ENCODE measurements around the gene NFATC1. TPM values are rescaled to one million over a fixed set of nuclear protein-coding genes. Genes with fewer than 3 reads are reported as not detected.
"Not testable (repeated sequence)": the region's sequence is repeated elsewhere in the genome, so short reads cannot be mapped to it uniquely, and the experiment has no call there.

NFATC1 gene
- total and polyA plus RNA-seq, 2 donors = 5.4 to 23.8 TPM

- peak in 2 of 9 donors; percentile 34 to 47 for DNase-seq (ENCODE audit: low read depth in 6 of 9, low spot score in 9 of 9)
- Histone ChIP-seq H3K4me1 (ENCODE audit: control insufficient read depth in 2 of 2, insufficient read depth in 2 of 2, low read length in 2 of 2) (peaks cover 6 to 25% of the 10 kb centered on the region in 2 donors), H3K27ac (ENCODE audit: low read depth in 1 of 2, low read length in 1 of 2) (no peak overlapping the region), H3K4me3 (ENCODE audit: low read length in 2 of 2) (no peak overlapping the region), H3K27me3 (ENCODE audit: control insufficient read depth in 2 of 2, insufficient read depth in 1 of 2, low read length in 1 of 2) (no peaks in the 10 kb centered on the region), H3K9me3 (ENCODE audit: control insufficient read depth in 2 of 2, insufficient read depth in 1 of 2, low read length in 1 of 2) (peaks cover 3 to 24% of the 10 kb centered on the region in 2 donors), H3K36me3 (ENCODE audit: control insufficient read depth in 2 of 2, insufficient read depth in 2 of 2, low read length in 1 of 2) (peaks cover 3 to 30% of the 10 kb centered on the region in 2 donors)
- 89% methylated on average over 25 of the region's 25 CpGs for WGBS
Observed at GRCh38 chr18:79479116-79479760, 83.5 kb downstream of the NFATC1 start.

GRCh38 chr18:79479761-79480161 is 84.0 kb downstream of the NFATC1 start:
- peaks cover 3 to 33% of the 10 kb centered on the region in 2 donors for H3K36me3 ChIP-seq (ENCODE audit: control insufficient read depth in 2 of 2, insufficient read depth in 2 of 2, low read length in 1 of 2)
- no peaks in the 10 kb centered on the region for H3K27me3 ChIP-seq (ENCODE audit: control insufficient read depth in 2 of 2, insufficient read depth in 1 of 2, low read length in 1 of 2)
- H3K27ac ChIP-seq (ENCODE audit: low read depth in 1 of 2, low read length in 1 of 2) = no peak overlapping the region
- 91% methylated on average over 20 of the region's 20 CpGs for WGBS
- DNase-seq (ENCODE audit: low read depth in 6 of 9, low spot score in 9 of 9) = no peak
- peaks cover 3 to 24% of the 10 kb centered on the region in 2 donors for H3K9me3 ChIP-seq (ENCODE audit: control insufficient read depth in 2 of 2, insufficient read depth in 1 of 2, low read length in 1 of 2)
- peaks cover 6 to 25% of the 10 kb centered on the region in 2 donors for H3K4me1 ChIP-seq (ENCODE audit: control insufficient read depth in 2 of 2, insufficient read depth in 2 of 2, low read length in 2 of 2)
- no peak overlapping the region for H3K4me3 ChIP-seq (ENCODE audit: low read length in 2 of 2)

- Histone ChIP-seq H3K4me3 (ENCODE audit: low read length in 2 of 2) (no peak overlapping the region), H3K9me3 (ENCODE audit: control insufficient read depth in 2 of 2, insufficient read depth in 1 of 2, low read length in 1 of 2) (peaks cover 3 to 21% of the 10 kb centered on the region in 2 donors), H3K27me3 (ENCODE audit: control insufficient read depth in 2 of 2, insufficient read depth in 1 of 2, low read length in 1 of 2) (no peaks in the 10 kb centered on the region), H3K27ac (ENCODE audit: low read depth in 1 of 2, low read length in 1 of 2) (no peak overlapping the region), H3K4me1 (ENCODE audit: control insufficient read depth in 2 of 2, insufficient read depth in 2 of 2, low read length in 2 of 2) (peaks cover 6 to 29% of the 10 kb centered on the region in 2 donors), H3K36me3 (ENCODE audit: control insufficient read depth in 2 of 2, insufficient read depth in 2 of 2, low read length in 1 of 2) (peaks cover 3 to 30% of the 10 kb centered on the region in 2 donors)
- DNase-seq (ENCODE audit: low read depth in 6 of 9, low spot score in 9 of 9) = no peak
- WGBS = 98% methylated on average over 41 of the region's 41 CpGs
Observed at GRCh38 chr18:79480171-79481045, 84.7 kb downstream of the NFATC1 start.

GRCh38 chr18:79481046-79481790 is 85.5 kb downstream of the NFATC1 start:
- H3K27me3 ChIP-seq (ENCODE audit: control insufficient read depth in 2 of 2, insufficient read depth in 1 of 2, low read length in 1 of 2) = no peaks in the 10 kb centered on the region
- DNase-seq (ENCODE audit: low read depth in 6 of 9, low spot score in 9 of 9) = no peak
- peaks cover 6 to 29% of the 10 kb centered on the region in 2 donors for H3K4me1 ChIP-seq (ENCODE audit: control insufficient read depth in 2 of 2, insufficient read depth in 2 of 2, low read length in 2 of 2)
- no peak overlapping the region for H3K4me3 ChIP-seq (ENCODE audit: low read length in 2 of 2)
- WGBS = 92% methylated on average over 26 of the region's 26 CpGs
- H3K36me3 ChIP-seq (ENCODE audit: control insufficient read depth in 2 of 2, insufficient read depth in 2 of 2, low read length in 1 of 2) = peaks cover 0 to 26% of the 10 kb centered on the region in 2 donors
- H3K27ac ChIP-seq (ENCODE audit: low read depth in 1 of 2, low read length in 1 of 2) = no peak overlapping the region
- peaks cover 3 to 13% of the 10 kb centered on the region in 2 donors for H3K9me3 ChIP-seq (ENCODE audit: control insufficient read depth in 2 of 2, insufficient read depth in 1 of 2, low read length in 1 of 2)

- H3K27ac ChIP-seq (ENCODE audit: low read depth in 1 of 2, low read length in 1 of 2); H3K4me3 ChIP-seq (ENCODE audit: low read length in 2 of 2); H3K27me3 ChIP-seq (ENCODE audit: control insufficient read depth in 2 of 2, insufficient read depth in 1 of 2, low read length in 1 of 2); H3K9me3 ChIP-seq (ENCODE audit: control insufficient read depth in 2 of 2, insufficient read depth in 1 of 2, low read length in 1 of 2); DNase-seq (ENCODE audit: low read depth in 6 of 9, low spot score in 9 of 9): not testable (repeated sequence)
- peaks cover 0 to 30% of the 10 kb centered on the region in 2 donors for H3K36me3 ChIP-seq (ENCODE audit: control insufficient read depth in 2 of 2, insufficient read depth in 2 of 2, low read length in 1 of 2)
- 91% methylated on average over 25 of the region's 25 CpGs for WGBS
- H3K4me1 ChIP-seq (ENCODE audit: control insufficient read depth in 2 of 2, insufficient read depth in 2 of 2, low read length in 2 of 2) = peaks cover 0 to 15% of the 10 kb centered on the region in 2 donors
Observed at GRCh38 chr18:79483393-79483792, 87.7 kb downstream of the NFATC1 start.

- peaks cover 0 to 8% of the 10 kb centered on the region in 2 donors for H3K4me1 ChIP-seq (ENCODE audit: control insufficient read depth in 2 of 2, insufficient read depth in 2 of 2, low read length in 2 of 2)
- H3K27ac ChIP-seq (ENCODE audit: low read depth in 1 of 2, low read length in 1 of 2) = no peak overlapping the region
- peaks cover 0 to 30% of the 10 kb centered on the region in 2 donors for H3K36me3 ChIP-seq (ENCODE audit: control insufficient read depth in 2 of 2, insufficient read depth in 2 of 2, low read length in 1 of 2)
- H3K4me3 ChIP-seq (ENCODE audit: low read length in 2 of 2) = no peak overlapping the region
- no peaks in the 10 kb centered on the region for H3K27me3 ChIP-seq (ENCODE audit: control insufficient read depth in 2 of 2, insufficient read depth in 1 of 2, low read length in 1 of 2)
- DNase-seq (ENCODE audit: low read depth in 6 of 9, low spot score in 9 of 9) = no peak
- no peaks in the 10 kb centered on the region for H3K9me3 ChIP-seq (ENCODE audit: control insufficient read depth in 2 of 2, insufficient read depth in 1 of 2, low read length in 1 of 2)
- WGBS = 97% methylated on average over 15 of the region's 15 CpGs
Observed at GRCh38 chr18:79483971-79484491, 88.3 kb downstream of the NFATC1 start.

GRCh38 chr18:79484661-79485621 is 89.2 kb downstream of the NFATC1 start:
- no peak for DNase-seq (ENCODE audit: low read depth in 6 of 9, low spot score in 9 of 9)
- Histone ChIP-seq H3K27ac (ENCODE audit: low read depth in 1 of 2, low read length in 1 of 2) (no peak overlapping the region), H3K36me3 (ENCODE audit: control insufficient read depth in 2 of 2, insufficient read depth in 2 of 2, low read length in 1 of 2) (peaks cover 2 to 34% of the 10 kb centered on the region in 2 donors), H3K4me1 (ENCODE audit: control insufficient read depth in 2 of 2, insufficient read depth in 2 of 2, low read length in 2 of 2) (peaks cover 0 to 7% of the 10 kb centered on the region in 2 donors), H3K9me3 (ENCODE audit: control insufficient read depth in 2 of 2, insufficient read depth in 1 of 2, low read length in 1 of 2) (no peaks in the 10 kb centered on the region), H3K4me3 (ENCODE audit: low read length in 2 of 2) (no peak overlapping the region), H3K27me3 (ENCODE audit: control insufficient read depth in 2 of 2, insufficient read depth in 1 of 2, low read length in 1 of 2) (no peaks in the 10 kb centered on the region)
- WGBS = 94% methylated on average over 50 of the region's 50 CpGs

- H3K27ac ChIP-seq (ENCODE audit: low read depth in 1 of 2, low read length in 1 of 2) = no peak overlapping the region
- DNase-seq (ENCODE audit: low read depth in 6 of 9, low spot score in 9 of 9) = no peak
- no peak overlapping the region for H3K4me3 ChIP-seq (ENCODE audit: low read length in 2 of 2)
- H3K4me1 ChIP-seq (ENCODE audit: control insufficient read depth in 2 of 2, insufficient read depth in 2 of 2, low read length in 2 of 2) = peaks cover 0 to 7% of the 10 kb centered on the region in 2 donors
- 95% methylated on average over 16 of the region's 16 CpGs for WGBS
- no peaks in the 10 kb centered on the region for H3K27me3 ChIP-seq (ENCODE audit: control insufficient read depth in 2 of 2, insufficient read depth in 1 of 2, low read length in 1 of 2)
- no peaks in the 10 kb centered on the region for H3K9me3 ChIP-seq (ENCODE audit: control insufficient read depth in 2 of 2, insufficient read depth in 1 of 2, low read length in 1 of 2)
- peaks cover 2 to 38% of the 10 kb centered on the region in 2 donors for H3K36me3 ChIP-seq (ENCODE audit: control insufficient read depth in 2 of 2, insufficient read depth in 2 of 2, low read length in 1 of 2)
Observed at GRCh38 chr18:79485788-79486355, 90.1 kb downstream of the NFATC1 start.
